NCI-H69 (cell line): ENCODE results near the gene RTRAF.

Source experiments
- DNase-seq: peaks from one replicate; lab custom pipeline; 2025; lab: John Stamatoyannopoulos, UW

The RTRAF gene

DNA sequence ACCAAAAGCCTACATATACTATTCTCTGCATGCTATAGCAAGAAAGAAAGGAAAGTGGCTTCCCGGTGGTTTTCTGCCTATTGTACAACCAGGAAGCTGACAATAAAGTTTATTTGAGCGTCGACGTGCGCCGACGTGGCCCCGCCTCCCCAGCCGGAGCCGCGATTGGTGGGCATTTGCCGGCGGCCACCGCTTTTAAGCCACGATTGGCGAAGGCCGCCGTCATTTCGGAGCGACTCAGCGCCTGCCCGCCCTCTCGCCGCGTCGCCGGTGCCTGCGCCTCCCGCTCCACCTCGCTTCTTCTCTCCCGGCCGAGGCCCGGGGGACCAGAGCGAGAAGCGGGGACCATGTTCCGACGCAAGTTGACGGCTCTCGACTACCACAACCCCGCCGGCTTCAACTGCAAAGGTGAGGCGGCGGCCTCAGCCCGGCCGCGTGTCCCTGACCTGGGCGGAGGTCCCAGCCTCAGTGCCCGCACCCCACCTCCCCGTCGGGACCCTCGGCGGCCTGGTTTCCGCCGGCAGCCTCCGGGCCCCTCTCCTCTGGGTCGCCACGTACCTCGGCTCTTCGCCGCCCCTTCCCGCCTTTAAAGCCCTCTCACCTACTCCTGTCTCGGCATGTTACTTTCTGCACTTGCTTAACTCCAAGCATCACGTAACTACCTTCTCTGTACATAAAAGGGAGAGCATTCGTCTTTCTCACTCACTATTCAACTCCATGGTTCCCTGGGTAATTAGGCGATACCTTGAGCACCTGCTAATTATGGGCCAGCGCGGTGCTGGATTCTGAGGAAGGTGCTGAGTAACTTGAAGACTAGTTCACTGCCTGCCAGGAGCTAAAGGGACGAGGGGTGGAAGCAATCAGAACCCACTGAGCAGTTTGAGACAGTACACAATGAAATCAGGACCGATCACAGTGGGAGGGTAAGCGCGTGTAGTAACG, at the start of gene RTRAF:
Gene RTRAF (plus strand): TSS at position 254 of the 942 bp plus-strand sequence. CDS start 94 bp downstream, at position 348.
- peak; percentile 98 for DNase-seq

- DNase-seq, result peak; percentile 55
Observed at GRCh38 chr14:51939755-51940301, 49.5 kb upstream of the RTRAF start.

DNA sequence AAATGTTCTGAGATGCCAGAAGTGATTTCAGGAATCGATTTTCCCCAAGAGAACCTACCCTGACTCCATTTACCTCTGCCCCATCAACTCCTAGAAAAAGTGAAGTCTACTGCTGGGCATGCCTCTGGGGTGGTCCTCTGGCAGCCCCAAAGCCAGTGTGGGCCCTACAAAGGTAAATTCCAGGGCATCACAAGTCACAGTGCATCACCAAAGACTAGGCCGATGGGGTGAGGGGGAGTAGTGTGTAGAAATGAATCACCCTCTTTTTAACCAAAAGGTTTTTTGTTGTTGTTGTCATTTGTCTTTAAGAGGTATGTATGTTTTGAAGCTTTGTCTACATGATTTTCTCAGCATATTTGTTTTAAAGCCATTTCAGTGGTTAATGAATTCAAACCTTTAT, 46.4 kb upstream of the RTRAF start:
- DNase-seq, result no peak

DNA sequence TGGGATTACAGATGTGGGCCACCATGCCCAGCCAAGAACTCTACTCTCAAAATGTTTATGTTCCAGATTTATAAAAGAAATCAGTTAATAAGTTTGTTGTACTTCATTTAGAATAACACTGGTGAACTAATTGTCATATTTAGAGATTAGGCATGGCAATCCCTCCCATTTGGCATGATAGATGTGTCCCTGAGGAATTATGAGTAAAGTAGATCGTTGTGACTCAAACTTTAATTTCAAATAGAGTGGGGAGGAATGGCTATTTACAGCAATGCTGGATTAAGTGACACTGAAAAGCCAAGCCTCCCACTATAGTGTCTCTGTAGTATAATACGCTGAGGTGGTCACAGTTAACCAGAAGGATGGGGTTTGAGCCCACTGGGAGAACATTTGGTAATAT, 39.3 kb upstream of the RTRAF start:
- peak; percentile 38 for DNase-seq

DNA sequence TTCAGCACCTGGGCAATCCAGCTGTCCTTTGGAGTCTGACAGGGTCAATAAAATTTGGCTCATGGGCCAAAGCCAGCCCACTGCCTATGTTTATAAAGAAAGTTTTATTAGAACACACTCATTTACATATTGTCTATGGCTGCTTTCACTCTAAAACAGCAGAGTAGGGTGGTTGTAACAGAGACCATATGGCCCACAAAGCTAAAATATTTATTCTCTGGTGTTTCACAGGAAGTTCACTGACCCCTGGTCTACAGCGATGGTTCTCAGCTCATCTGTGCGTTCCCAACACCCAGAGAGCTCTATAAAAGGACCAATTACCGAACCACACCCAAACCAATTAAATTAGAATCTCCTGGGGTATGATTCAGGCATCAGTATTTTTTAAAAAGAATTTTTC, 37.7 kb upstream of the RTRAF start:
- peak; percentile 96 for DNase-seq

GRCh38 chr14:51954031-51954430, 35.3 kb upstream of the RTRAF start:
- peak; percentile 89 for DNase-seq

DNA sequence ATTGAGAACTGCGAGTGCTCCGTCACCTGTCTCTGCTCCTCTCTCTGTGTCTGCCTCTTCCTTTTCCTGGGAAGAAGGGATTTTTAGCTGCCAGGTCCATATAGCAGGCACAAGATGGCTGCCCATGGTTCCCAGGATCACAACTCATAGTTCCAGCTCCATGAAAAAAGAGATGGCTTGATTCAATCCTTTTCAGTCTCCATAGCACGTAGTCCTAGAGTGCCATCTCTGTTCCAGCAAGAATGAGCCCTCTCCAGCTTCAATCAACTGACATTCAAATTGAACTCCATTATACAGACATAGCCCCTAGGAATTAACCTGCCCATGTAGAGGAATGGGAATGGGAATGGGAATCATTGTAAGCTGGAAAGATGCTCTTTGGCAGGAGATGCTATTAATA, 34.7 kb upstream of the RTRAF start:
- DNase-seq, result peak; percentile 68

DNA sequence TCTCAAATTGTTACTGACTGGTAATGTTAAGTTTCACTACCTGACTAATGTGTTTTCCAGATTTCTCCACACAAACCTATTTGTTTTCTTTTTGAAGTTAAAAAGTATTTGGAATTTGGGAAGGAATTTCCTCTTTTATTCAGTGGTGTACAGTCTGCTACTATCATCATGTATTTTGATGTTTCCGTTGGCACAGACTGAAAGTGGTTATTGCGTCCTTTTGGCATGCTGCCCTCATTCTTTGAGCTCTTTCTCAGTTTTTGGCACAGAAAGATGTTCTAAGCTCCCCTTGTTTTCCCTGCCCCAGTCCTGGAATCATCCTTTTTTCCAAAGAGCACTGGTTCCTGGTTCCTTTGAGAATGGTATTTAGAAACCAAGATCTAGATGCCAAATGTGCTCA, 31.4 kb upstream of the RTRAF start:
- no peak for DNase-seq

- DNase-seq, result no peak
Observed at GRCh38 chr14:51959928-51960327, 29.4 kb upstream of the RTRAF start.

DNA sequence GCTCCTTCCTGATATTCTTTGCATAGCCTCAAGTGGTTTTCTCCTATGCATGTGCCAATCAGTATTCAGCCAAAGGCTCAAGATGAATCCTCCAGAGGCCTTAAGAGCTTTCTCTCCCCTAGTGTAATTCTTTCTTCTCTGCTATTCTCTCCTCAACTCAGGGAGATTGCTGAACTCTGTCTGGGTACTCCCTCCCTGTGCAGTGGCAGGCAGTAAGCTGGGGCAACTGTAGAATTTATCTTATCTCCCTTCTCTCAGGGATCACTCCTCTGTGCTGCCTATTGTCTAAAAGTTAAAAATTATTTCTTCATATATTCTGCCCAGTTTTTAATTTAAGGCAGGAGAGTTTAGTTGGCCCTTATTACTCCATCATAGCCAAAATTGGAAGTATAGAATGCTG, 28.5 kb upstream of the RTRAF start:
- DNase-seq, result peak; percentile 70

GRCh38 chr14:51962711-51963110, 26.6 kb upstream of the RTRAF start:
- DNase-seq, result peak; percentile 16

DNA sequence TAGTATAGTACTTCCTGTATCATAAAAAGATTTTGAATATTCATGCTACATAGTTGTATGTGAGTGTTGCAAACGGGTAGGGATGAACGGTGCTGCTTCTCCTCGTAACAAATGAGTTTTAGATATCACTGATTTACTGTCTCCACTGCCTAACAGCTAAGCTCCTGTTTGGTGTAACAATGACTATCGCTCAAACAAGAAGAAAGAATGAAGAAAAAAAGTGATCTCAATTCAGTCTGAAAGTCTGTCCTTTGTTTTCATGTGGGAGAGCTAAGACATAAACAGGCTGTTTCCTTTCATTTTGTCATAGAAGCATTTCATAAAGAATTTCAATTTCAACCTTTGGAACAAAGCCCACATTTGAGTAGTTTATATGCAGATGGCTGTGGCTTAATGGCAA, 26.1 kb upstream of the RTRAF start:
- DNase-seq, result no peak

DNA sequence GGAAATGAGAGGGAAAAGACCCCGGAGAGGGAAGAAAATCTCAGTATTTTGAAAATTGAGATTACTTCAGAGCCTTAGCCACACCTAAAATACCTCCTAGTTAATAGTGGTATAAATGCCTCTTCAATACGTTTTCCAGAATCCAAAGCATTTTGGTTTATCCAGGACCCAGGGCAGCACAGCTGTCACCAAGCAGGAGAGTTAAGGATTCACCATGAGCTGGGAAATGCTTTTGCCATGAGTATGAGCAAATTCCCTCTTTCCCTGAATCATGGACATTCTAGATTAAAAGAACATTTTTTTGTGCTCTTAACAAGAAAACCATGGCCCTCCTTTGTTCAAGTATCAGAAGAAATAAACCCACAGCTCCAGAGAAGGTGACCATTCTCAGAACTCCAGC, 21.8 kb upstream of the RTRAF start:
- no peak for DNase-seq

GRCh38 chr14:51969852-51970540, 19.4 kb upstream of the RTRAF start:
- no peak for DNase-seq

DNA sequence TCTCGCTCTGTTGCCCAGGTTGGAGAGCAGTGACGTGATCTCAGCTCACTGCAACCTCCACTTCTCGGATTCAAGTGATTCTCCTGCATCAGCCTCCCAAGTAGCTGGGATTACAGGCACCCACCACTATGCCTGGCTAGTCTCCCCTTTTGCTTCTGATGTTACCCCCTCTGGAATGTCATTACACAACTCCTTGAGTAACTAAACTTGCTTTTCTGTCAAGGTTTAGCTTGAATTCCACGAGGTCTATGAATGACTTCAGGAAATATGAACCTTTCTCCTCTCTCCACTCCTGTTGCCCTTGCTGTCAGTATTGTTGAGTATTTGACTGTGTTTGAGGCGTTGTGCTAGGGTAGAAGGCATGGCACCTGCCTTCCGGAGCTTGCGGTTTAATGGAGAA, 16.8 kb upstream of the RTRAF start:
- no peak for DNase-seq

DNA sequence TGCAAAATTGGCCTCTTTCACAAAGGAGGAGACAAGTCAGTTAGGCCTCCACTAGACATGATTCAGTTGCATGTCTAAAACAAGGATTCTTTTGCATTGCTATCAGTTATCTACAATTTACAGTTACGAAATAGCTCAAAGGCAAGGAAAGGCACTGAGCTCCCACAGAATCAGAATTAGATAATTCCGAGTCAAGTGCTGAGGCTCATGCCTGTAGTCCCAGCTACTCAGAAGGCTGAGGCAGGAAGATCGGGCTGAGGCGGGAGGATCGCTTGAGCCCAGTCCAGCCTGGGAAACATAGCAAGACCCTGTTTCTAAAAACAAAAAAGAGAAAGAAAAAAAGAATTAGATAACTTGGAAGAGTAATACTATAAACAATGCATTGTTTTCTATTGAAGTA, 12.3 kb upstream of the RTRAF start:
- DNase-seq, result no peak

DNA sequence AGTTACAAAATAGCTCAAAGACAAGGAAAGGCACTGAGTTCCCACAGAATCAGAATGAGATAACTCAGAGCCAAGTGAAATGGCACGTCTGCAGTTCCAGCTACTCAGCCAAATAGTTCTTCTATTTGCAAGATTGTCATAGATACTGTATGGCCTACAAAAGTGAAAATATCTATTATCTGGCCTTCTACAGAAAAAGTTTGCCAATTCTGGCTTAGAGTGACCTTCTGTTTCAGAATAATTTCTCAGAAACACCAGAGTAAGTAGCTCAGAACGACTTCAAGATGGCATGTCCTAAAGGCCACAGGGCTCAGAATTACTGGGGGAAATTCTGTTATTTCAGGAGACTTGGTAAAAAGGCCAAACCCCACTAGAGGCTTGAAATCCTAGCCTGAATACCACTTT, 10.7 kb upstream of the RTRAF start:
- no peak for DNase-seq

- peak; percentile 90 for DNase-seq
Observed at GRCh38 chr14:51979088-51979709, 10.1 kb upstream of the RTRAF start.

DNA sequence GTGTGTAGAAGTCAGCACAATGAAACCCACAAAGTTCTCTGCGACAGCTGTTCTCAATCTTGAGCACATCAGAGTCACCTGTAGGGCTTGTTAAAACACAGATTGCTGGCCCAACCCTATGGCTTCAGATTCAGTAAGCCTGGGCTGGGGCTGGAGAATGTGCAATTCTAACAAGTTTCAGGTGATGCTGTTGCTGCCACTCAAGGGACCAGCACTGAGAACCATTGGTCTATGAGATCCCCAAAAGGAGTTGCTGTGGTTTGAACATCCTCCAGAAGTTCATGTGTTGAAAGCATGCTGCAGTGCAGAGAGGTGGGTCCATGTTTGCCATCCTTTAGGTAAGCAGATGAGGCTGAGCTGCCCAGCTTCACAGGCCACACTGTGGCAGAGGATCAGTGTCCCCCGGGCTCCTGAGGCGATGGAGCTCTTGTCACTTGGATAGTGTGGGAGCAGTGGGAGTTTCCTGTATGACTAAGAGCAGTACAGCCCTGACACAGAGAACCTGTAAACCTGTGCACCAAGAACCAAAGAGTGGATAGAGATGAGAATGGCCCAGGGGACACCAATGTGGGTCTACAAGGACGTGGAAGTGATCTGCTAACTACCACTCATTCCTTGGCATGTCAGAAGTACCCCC, 8.0 kb upstream of the RTRAF start:
- DNase-seq, result no peak

- no peak for DNase-seq
Observed at GRCh38 chr14:51988221-51988620, 1.1 kb upstream of the RTRAF start.

DNA sequence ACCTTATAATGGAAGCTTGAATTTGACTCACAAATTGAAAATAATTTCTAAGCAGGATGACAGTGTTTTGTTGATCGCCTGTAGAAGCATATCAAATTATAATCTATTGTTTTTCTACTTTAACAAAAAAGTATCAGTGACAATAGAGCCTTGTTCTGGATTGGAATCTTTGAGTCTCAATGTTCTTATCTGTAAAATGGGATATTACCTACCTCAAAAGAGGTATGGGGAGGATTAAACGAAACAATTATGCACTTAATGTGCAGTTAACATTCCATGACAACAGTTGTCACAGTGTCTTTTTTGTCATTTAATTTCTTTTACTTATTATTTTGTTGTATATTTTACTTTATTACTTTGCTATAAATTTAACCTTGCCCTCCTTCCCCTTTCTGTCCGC, 1.1 kb downstream of the RTRAF start:
- no peak for DNase-seq

- no peak for DNase-seq
Observed at GRCh38 chr14:51993285-51993920, 4.1 kb downstream of the RTRAF start.
